HG03095 (cell line): ENCODE measurements around the gene AATF.
"Not testable (repeated sequence)": the region's sequence is repeated elsewhere in the genome, so short reads cannot be mapped to it uniquely, and the experiment has no call there.

Experiments used
- ATAC-seq: cut with Tn5 transposase; IDR thresholded peaks from one replicate; pipeline ENCODE4 v1.9.1; 2021; ENCODE audit warnings: moderate library complexity; ENCODE audit not compliant: unreplicated experiment

Gene AATF

GRCh38 chr17:37069087-37069486, 120.3 kb downstream of the AATF start:
- ATAC-seq = no peak

GRCh38 chr17:37073464-37073863, 124.7 kb downstream of the AATF start:
- not testable (repeated sequence) for ATAC-seq

GRCh38 chr17:37079065-37079708, 130.4 kb downstream of the AATF start:
- ATAC-seq = no peak

GRCh38 chr17:37079735-37080134, 131.0 kb downstream of the AATF start:
- no peak for ATAC-seq

DNA sequence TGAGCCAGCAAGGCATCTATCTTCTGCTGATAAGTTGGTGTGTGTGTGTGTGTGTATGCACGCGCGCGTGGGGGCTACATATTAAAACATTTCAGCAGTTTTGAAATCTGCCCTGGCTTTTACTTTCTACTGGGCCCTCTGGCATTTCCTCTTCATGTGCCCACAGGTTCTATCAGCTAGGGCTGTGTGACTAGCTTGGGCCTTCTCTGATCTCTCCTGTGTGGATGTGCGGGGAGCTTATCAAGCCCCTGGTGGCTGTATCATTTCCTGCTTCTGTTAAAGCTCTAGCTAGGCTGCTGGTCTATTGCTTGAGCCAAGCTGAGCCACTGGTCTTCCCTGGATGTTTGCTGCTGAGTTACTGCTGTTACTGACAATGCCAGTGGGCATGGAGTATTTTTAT, 132.5 kb downstream of the AATF start:
- no peak for ATAC-seq

DNA sequence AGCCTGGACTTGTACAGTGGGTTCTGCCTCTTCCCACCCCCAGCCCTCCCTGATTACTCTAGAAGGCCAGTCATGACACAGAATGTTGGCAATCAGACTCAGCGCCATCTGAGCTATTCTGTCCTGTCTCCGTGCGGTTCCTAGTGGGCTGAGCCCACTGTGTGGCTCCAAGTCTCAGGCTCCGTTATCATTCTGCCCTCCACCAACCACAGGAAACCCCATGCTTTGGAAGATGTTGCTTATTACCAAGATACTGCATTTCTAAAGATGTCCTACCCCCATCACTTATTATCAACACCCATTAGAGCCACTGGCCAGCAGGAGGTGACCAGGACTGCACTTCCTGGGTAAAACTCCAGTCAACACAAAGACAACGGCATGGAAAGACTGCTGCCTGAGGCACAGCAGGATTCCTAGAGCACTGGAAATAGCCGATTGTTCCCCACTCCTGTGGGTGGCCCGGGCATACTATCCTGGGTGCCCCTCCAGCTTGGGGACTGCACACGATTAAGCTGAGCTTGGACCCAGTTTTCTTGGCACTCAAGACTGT, 133.6 kb downstream of the AATF start:
- no peak for ATAC-seq

GRCh38 chr17:37082985-37083384, 134.2 kb downstream of the AATF start:
- ATAC-seq = no peak

- ATAC-seq = no peak
Measured at GRCh38 chr17:37083456-37083855, 134.7 kb downstream of the AATF start.

GRCh38 chr17:37084372-37084771, 135.6 kb downstream of the AATF start:
- no peak for ATAC-seq

GRCh38 chr17:37086334-37086733, 137.6 kb downstream of the AATF start:
- no peak for ATAC-seq

- no peak for ATAC-seq
Measured at GRCh38 chr17:37086948-37087347, 138.2 kb downstream of the AATF start.

DNA sequence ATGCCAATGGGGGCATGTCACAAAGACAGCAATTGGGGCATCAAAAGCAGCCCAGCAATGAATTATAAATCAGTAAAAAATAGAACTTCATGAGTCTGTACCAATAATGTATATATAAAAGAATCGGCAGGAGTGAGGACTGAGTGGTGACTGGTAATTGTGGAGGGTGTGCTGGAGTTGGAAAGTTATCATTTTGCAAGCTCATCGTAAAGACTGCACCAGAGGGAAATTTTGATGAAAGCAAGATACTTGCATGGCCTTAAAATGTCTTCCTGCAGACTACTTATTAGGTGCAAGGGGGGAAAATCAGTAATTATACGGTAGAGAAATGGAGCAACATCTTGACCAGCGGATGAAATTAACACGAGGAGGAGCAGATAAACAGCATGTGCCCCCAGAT, 138.9 kb downstream of the AATF start:
- no peak for ATAC-seq

GRCh38 chr17:37088459-37088858, 139.7 kb downstream of the AATF start:
- no peak for ATAC-seq

DNA sequence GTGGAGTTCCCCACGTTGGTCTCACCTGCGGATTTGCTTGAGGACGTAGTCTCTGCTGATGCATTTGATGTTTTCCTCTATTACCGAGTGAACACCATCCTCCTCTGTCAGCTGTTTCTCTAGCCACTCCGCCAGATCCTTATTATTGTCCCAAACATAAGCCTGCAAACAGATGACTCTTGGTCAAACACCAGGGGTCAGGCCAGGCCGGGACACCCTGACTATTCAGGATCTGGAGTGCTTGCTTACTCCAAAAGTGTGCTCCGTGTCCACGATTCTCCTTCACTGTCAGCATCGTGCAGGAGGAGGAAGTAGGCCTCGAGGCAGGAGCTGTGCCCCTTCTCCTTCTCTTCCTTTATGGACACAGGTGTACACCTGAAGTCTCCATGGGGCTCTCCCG, 140.2 kb downstream of the AATF start:
- ATAC-seq = no peak

GRCh38 chr17:37089956-37090355, 141.2 kb downstream of the AATF start:
- ATAC-seq = no peak

GRCh38 chr17:37090941-37091340, 142.2 kb downstream of the AATF start:
- ATAC-seq = no peak

- no peak for ATAC-seq
Measured at GRCh38 chr17:37092071-37092470, 143.3 kb downstream of the AATF start.

DNA sequence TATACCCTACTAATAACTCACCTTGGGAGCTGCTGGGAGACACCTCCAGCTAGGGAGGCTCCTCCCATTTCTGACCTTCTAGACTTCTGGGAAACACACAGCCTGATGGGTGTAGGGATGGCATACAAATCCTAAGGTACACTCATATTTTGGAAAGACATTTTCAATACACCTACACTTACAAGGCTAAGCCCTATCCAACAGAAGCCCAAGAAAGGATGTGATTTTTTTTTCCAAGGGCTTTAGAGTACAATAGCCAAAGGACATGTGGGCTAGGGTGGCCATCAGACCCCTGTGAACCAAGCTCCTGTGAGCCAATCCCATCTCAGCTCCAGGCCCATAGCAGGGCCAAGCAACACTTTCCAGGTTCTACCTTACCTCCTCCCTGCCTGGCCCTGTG, 143.9 kb downstream of the AATF start:
- no peak for ATAC-seq

DNA sequence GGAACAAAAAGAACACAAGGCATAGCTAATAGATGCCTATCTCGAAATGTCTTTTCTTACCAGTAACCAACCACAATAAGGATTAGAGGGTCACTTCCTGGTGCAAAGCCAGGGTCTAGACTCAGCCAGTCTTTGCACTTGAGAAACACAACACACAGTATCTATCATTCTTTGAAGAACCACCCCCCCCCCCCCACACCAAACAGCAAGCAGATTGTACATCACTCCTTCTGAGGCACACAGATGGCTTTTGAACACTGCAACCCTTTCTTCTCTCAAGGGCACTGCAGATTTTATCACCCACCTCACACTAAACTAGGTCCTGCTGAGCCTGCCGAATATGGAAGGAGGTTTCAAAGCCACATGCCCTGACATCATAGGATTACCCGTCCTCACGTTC, 145.6 kb downstream of the AATF start:
- no peak for ATAC-seq

- ATAC-seq = no peak
Measured at GRCh38 chr17:37096071-37096470, 147.3 kb downstream of the AATF start.

- no peak for ATAC-seq
Measured at GRCh38 chr17:37097154-37097553, 148.4 kb downstream of the AATF start.

- ATAC-seq = no peak
Measured at GRCh38 chr17:37098152-37098551, 149.4 kb downstream of the AATF start.
